H9 (cell line): ENCODE results near the gene STK32C. TPM values are rescaled to one million over a fixed set of nuclear protein-coding genes. Genes with fewer than 3 reads are reported as not detected.

ENCODE experiments used
- DNase-seq: peaks from one replicate; pipeline ENCODE4 v3.0.0-alpha.2; 2017
- H2AFZ ChIP-seq: one replicate; pipeline ENCODE4 v1.6.1; 2013; ENCODE audit warnings: mild to moderate bottlenecking, low read length, control low read depth, moderate library complexity
- H2AK5ac ChIP-seq: 2 replicates; pipeline ENCODE4 v1.6.1; 2013; ENCODE audit warnings: low read length, control low read depth, mixed read lengths; ENCODE audit not compliant: insufficient read length
- H2BK120ac ChIP-seq: one replicate; pipeline ENCODE4 v1.6.1; 2013; ENCODE audit warnings: low read depth, mild to moderate bottlenecking, low read length, control low read depth, inconsistent platforms; ENCODE audit not compliant: poor library complexity, severe bottlenecking
- H2BK12ac ChIP-seq: 2 replicates; pipeline ENCODE4 v1.6.1; 2013; ENCODE audit warnings: low read length, control low read depth, mixed read lengths, low read depth; ENCODE audit not compliant: insufficient read length
- H2BK15ac ChIP-seq: 2 replicates; pipeline ENCODE4 v1.6.1; 2013; ENCODE audit warnings: low read depth, low read length, control low read depth
- H2BK20ac ChIP-seq: one replicate; pipeline ENCODE4 v1.6.1; 2013; ENCODE audit warnings: low read depth, mild to moderate bottlenecking, low read length, control low read depth, inconsistent platforms; ENCODE audit not compliant: poor library complexity, severe bottlenecking
- H2BK5ac ChIP-seq: 2 replicates; pipeline ENCODE4 v1.6.1; 2013; ENCODE audit warnings: low read length, control low read depth, mixed read lengths; ENCODE audit not compliant: insufficient read length
- H3K14ac ChIP-seq: 2 replicates; pipeline ENCODE4 v1.6.1; 2013; ENCODE audit warnings: low read length, control low read depth; ENCODE audit not compliant: insufficient read depth
- H3K18ac ChIP-seq: 2 replicates; pipeline ENCODE4 v1.6.1; 2013; ENCODE audit warnings: low read depth, mild to moderate bottlenecking, mixed read lengths, low read length, control low read depth; ENCODE audit not compliant: insufficient read length
- H3K23ac ChIP-seq: 2 replicates; pipeline ENCODE4 v1.6.1; 2013; ENCODE audit warnings: low read length, control low read depth, mixed read lengths, low read depth; ENCODE audit not compliant: insufficient read length
- H3K23me2 ChIP-seq: 2 replicates; pipeline ENCODE4 v1.6.1; 2013; ENCODE audit warnings: low read depth, mild to moderate bottlenecking, mixed read lengths, low read length, control low read depth; ENCODE audit not compliant: insufficient read length, poor library complexity, severe bottlenecking
- H3K27ac ChIP-seq: 2 replicates; pipeline ENCODE4 v1.5.1; 2013; ENCODE audit warnings: low read length, control low read depth, mixed read lengths, low read depth; ENCODE audit not compliant: insufficient read length
- H3K27me3 ChIP-seq: 2 replicates; pipeline ENCODE4 v1.6.1; 2013; ENCODE audit warnings: low read length, control low read depth, inconsistent platforms; ENCODE audit not compliant: insufficient read depth
- H3K4ac ChIP-seq: 2 replicates; pipeline ENCODE4 v1.6.1; 2013; ENCODE audit warnings: low read depth, mild to moderate bottlenecking, control low read depth, inconsistent platforms, low read length, moderate library complexity
- H3K4me1 ChIP-seq: 2 replicates; pipeline ENCODE4 v1.6.1; 2013; ENCODE audit warnings: low read length, control low read depth, inconsistent platforms; ENCODE audit not compliant: insufficient read depth
- H3K4me2 ChIP-seq: 2 replicates; pipeline ENCODE4 v1.6.1; 2013; ENCODE audit warnings: low read length, control low read depth, mixed read lengths; ENCODE audit not compliant: insufficient read length, insufficient read depth
- H3K56ac ChIP-seq: 2 replicates; pipeline ENCODE4 v1.6.1; 2013; ENCODE audit warnings: low read depth, mild to moderate bottlenecking, mixed read lengths, low read length, control low read depth; ENCODE audit not compliant: insufficient read length
- H3K79me1 ChIP-seq: 2 replicates; pipeline ENCODE4 v1.6.1; 2013; ENCODE audit warnings: low read depth, mild to moderate bottlenecking, moderate library complexity, low read length, control low read depth, inconsistent platforms; ENCODE audit not compliant: insufficient read depth, poor library complexity, severe bottlenecking
- H3K79me2 ChIP-seq: 2 replicates; pipeline ENCODE4 v1.6.1; 2013; ENCODE audit warnings: low read length, control low read depth, inconsistent platforms; ENCODE audit not compliant: insufficient read depth
- H3K9ac ChIP-seq: 2 replicates; pipeline ENCODE4 v1.6.1; 2013; ENCODE audit warnings: low read length, control low read depth, mixed read lengths; ENCODE audit not compliant: insufficient read length; ENCODE audit errors: extremely low read depth
- H3K9me3 ChIP-seq: one replicate; pipeline ENCODE4 v1.6.1; 2013; ENCODE audit warnings: low read depth, low read length, inconsistent platforms; ENCODE audit not compliant: control insufficient read depth
- H3T11ph ChIP-seq: one replicate; pipeline ENCODE4 v1.6.1; 2013; ENCODE audit warnings: mild to moderate bottlenecking, low read length, control low read depth, inconsistent platforms
- H4K20me1 ChIP-seq: one replicate; pipeline ENCODE4 v1.6.1; 2013; ENCODE audit not compliant: control insufficient read depth, insufficient read length, insufficient read depth
- H4K5ac ChIP-seq: 2 replicates; pipeline ENCODE4 v1.6.1; 2013; ENCODE audit warnings: low read depth, mild to moderate bottlenecking, mixed read lengths, low read length, control low read depth; ENCODE audit not compliant: insufficient read length
- H4K8ac ChIP-seq: replicated peaks from 2 replicates; pipeline ENCODE4 v1.6.1; 2013; ENCODE audit warnings: low read length, control low read depth, mixed read lengths, low read depth; ENCODE audit not compliant: insufficient read length
- H4K91ac ChIP-seq: 2 replicates; pipeline ENCODE4 v1.6.1; 2013; ENCODE audit warnings: low read depth, mild to moderate bottlenecking, moderate library complexity, mixed read lengths, low read length, control low read depth; ENCODE audit not compliant: insufficient read length
- H3K27ac Mint-ChIP-seq, 3 experiments: 2 replicates in 2 of 3; 3 replicates in 1 of 3; pipeline ENCODE4 v1.8.0; 2020 to 2021; ENCODE audit warnings: mixed read lengths in 3 of 3, mild to moderate bottlenecking in 1 of 3, moderate library complexity in 1 of 3
- H3K27me3 Mint-ChIP-seq: 2 replicates; pipeline ENCODE4 v1.8.0; 2021; ENCODE audit warnings: low read depth, mild to moderate bottlenecking, moderate library complexity, mixed read lengths
- H3K36me3 Mint-ChIP-seq, 3 experiments: 2 replicates in 2 of 3; 3 replicates in 1 of 3; pipeline ENCODE4 v1.8.0; 2020 to 2021; ENCODE audit warnings: low read depth in 3 of 3, mixed read lengths in 3 of 3; ENCODE audit not compliant: insufficient read depth in 1 of 3
- H3K4me1 Mint-ChIP-seq, 2 experiments: 2 replicates each; pipeline ENCODE4 v1.8.0; 2020; ENCODE audit warnings: mixed read lengths in 2 of 2
- H3K4me3 Mint-ChIP-seq, 2 experiments: 2 replicates in 1 of 2; 3 replicates in 1 of 2; pipeline ENCODE4 v1.8.0; 2020 to 2021; ENCODE audit warnings: mild to moderate bottlenecking in 2 of 2, mixed read lengths in 2 of 2, moderate library complexity in 1 of 2
- H3K9me3 Mint-ChIP-seq, 2 experiments: 2 replicates in 1 of 2; 3 replicates in 1 of 2; pipeline ENCODE4 v1.8.0; 2020; ENCODE audit warnings: mild to moderate bottlenecking in 2 of 2, mixed read lengths in 2 of 2, moderate library complexity in 1 of 2
- CTCF ChIP-seq: fragments of 200-600 bp; sonication (generic); conservative IDR thresholded peaks from 3 replicates; pipeline ENCODE4 v1.8.0; 2021; ENCODE audit warnings: antibody characterized with exemption, mild to moderate bottlenecking
- WGBS: extraction: QIAGEN DNeasy Blood & Tissue Kit; methylation state at CpG from one replicate; pipeline ENCODE4 v1.1.7; 2013; ENCODE audit warnings: missing lambda C conversion rate, low lambda C conversion rate, mixed read lengths; ENCODE audit not compliant: insufficient read length; ENCODE audit errors: extremely low coverage; 5-methylcytosine and 5-hydroxymethylcytosine counted together
- total RNA-seq: library from RNA; stranded (reverse); gene quantifications from 2 replicates; pipeline ENCODE4 v1.2.1, GENCODE V29; 2021

STK32C gene
- total RNA-seq, 1 experiment from 2014 or later = 11.3 TPM

- Mint-ChIP-seq H3K27ac (peak overlapping the region in 1 of 3 experiments; percentile 80; a peak in 1 of 7 replicates), H3K36me3 (peaks cover 4 to 5% (median 5%) of the 10 kb centered on the region in 3 experiments; a peak in 4 of 7 replicates), H3K27me3 (no peaks in the 10 kb centered on the region), H3K4me3 (no peak overlapping the region), H3K9me3 (no peaks in the 10 kb centered on the region), H3K4me1 (peaks cover 6 to 16% of the 10 kb centered on the region in 2 experiments)
- Histone ChIP-seq H3K79me1 (no peaks in the 10 kb centered on the region), H3K79me2 (no peaks in the 10 kb centered on the region), H3K4me1 (no peaks in the 10 kb centered on the region), H3K9me3 (no peaks in the 10 kb centered on the region), H3K9ac (no peak overlapping the region), H2BK12ac (no peak overlapping the region), H4K20me1 (no peaks in the 10 kb centered on the region), H3K27me3 (no peaks in the 10 kb centered on the region), H2BK20ac (no peak overlapping the region), H2BK15ac (no peak overlapping the region), H3K14ac (no peak overlapping the region), H3K18ac (no peak overlapping the region), H3K27ac (no peak overlapping the region), H2BK5ac (no peak overlapping the region), H3K4ac (no peak overlapping the region), H3K56ac (no peak overlapping the region), H4K5ac (no peak overlapping the region), H2BK120ac (no peak overlapping the region), H4K8ac (no peak overlapping the region), H3K23ac (no peak overlapping the region), H2AK5ac (no peak overlapping the region), H3K23me2 (no peaks in the 10 kb centered on the region), H3T11ph (no peak overlapping the region), H4K91ac (no peak overlapping the region), H3K4me2 (no peak overlapping the region), H2AFZ (no peak overlapping the region)
- DNase-seq = no peak
- WGBS = no CpG with 5 or more reads among the region's 29 CpGs
- TF ChIP-seq CTCF = no peak
Observed at GRCh38 chr10:132227851-132228390, 79.8 kb downstream of the STK32C start.
